Heart left ventricle (tissue), 13 donors: ENCODE results near the gene MEIOC.
"Not testable (repeated sequence)": the region's sequence is repeated elsewhere in the genome, so short reads cannot be mapped to it uniquely, and the experiment has no call there.

Experiments
- POLR2A ChIP-seq, 2 donors: fragments of 450-650 bp; IDR thresholded peaks; one replicate each; pipeline ENCODE4 v1.6.1; 2017; ENCODE audit warnings: antibody characterized with exemption in 2 of 2, mild to moderate bottlenecking in 2 of 2, moderate library complexity in 2 of 2
- TF ChIP-seq, protein P1 (sequence below), 12 donors: fragments of 200-600 bp; sonication (generic) in 4 of 12; IDR thresholded peaks; one replicate each; pipeline versions ENCODE4 v1.5.0 to v1.8.0; 2018 to 2022; ENCODE audit warnings: antibody characterized with exemption in 12 of 12, mild to moderate bottlenecking in 5 of 12
- donor health status: ischemic (EF 13 %, LVEDD 7.1; RV severe dilation, severe dysfunction).
- donor health status: DM: no; HTN: yes; CAD: no.
- donor health status: DM: no; HTN: no; CAD: no.
- donor health status: ischemic (EF 25% LVEDD 6.9; RV normal size, moderate dysfunction).
- donor health status: ischemic (EF 25% LVEDD 5.7; RV mildly dilated, moderate dysfunction).
- donor health status: ischemic (EF 35%, LVEDD 5.7; RV mildly dilated, moderate dysfunction).
- donor health status: nonischemic (EF 11% LVEDD 7.7; RV severe dilation, severe dysfunction).
- donor health status: DM: yes; HTN: yes; CAD: no.
- donor health status: PGD.
- donor health status: ischemic (EF 29% LVEDD 5.4; RV normal size, mild dysfunction).
- donor health status: nonischemic (EF 23%, LVEDD 6.1; RV moderate dilation, normal function).

DNA sequence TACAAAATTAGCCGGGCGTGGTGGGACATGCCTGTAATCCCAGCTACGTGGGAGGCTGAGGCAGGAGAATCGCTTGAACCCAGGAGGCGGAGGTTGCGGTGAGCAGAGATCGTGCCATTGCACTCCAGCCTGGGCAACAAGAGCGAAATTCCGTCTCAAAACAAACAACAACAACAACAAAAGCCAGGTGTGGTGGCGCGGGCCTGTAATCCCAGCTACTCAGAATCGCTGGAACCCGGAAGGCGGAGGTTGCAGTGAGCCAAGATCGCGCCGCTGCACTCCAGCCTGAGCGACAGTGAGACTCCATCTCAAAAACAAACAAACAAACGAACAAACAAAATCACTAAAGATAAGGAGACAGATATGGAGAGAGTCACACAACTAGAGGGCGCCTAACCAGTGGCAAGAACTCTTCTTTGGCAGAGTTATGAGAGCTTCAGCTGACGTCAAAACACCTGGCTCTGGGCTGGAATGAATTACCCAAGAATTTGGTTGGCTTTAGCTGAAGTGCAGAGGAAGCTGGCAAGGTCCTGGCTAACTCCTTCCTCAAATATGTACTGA lies 34.6 kb downstream of the MEIOC start:
- not testable (repeated sequence) for TF ChIP-seq POLR2A (IDR thresholded peaks at IDR 0.05)
- TF ChIP-seq, protein P1, sequence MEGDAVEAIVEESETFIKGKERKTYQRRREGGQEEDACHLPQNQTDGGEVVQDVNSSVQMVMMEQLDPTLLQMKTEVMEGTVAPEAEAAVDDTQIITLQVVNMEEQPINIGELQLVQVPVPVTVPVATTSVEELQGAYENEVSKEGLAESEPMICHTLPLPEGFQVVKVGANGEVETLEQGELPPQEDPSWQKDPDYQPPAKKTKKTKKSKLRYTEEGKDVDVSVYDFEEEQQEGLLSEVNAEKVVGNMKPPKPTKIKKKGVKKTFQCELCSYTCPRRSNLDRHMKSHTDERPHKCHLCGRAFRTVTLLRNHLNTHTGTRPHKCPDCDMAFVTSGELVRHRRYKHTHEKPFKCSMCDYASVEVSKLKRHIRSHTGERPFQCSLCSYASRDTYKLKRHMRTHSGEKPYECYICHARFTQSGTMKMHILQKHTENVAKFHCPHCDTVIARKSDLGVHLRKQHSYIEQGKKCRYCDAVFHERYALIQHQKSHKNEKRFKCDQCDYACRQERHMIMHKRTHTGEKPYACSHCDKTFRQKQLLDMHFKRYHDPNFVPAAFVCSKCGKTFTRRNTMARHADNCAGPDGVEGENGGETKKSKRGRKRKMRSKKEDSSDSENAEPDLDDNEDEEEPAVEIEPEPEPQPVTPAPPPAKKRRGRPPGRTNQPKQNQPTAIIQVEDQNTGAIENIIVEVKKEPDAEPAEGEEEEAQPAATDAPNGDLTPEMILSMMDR (IDR thresholded peaks at IDR 0.05): not testable (repeated sequence)
